PC-9 (cell line): ENCODE results near the gene SGTA. TPM values are rescaled to one million over a fixed set of nuclear protein-coding genes. Genes with fewer than 3 reads are reported as not detected.

Experiments used
- BruUV-seq: library from RNA; stranded (reverse); fragments of 400-500 nt; replicated peaks from 2 replicates; lab custom pipeline; 2021; lab: Mats Ljungman, UMichigan
- CTCF ChIA-PET: fragments of 300-600 bp; sonication (Branson Sonifier 250); formaldehyde crosslinking; loops from one replicate; lab custom pipeline; 2022; ENCODE audit warnings: antibody characterized with exemption; lab: Charles Lee
- POLR2A ChIA-PET: fragments of 300-600 bp; sonication (Branson Sonifier 250); formaldehyde crosslinking; loops from one replicate; lab custom pipeline; 2022; ENCODE audit warnings: antibody characterized with exemption; ENCODE audit not compliant: unreplicated experiment; lab: Charles Lee
- DNase-seq, 2 experiments: peaks; one replicate each; pipeline versions ENCODE4 v3.0.0 to v3.0.0-alpha.2; 2015 to 2022; ENCODE audit warnings: mixed read lengths in 1 of 2
- H2AFZ ChIP-seq: fragments of 200-600 bp; sonication (generic); 2 replicates; pipeline ENCODE4 v1.8.1; 2017; ENCODE audit warnings: antibody characterized with exemption
- H3F3A ChIP-seq: fragments of 200-600 bp; sonication (generic); 2 replicates; pipeline ENCODE4 v1.8.1; 2017; ENCODE audit warnings: antibody characterized with exemption, mild to moderate bottlenecking, low read depth; ENCODE audit not compliant: insufficient read depth
- H3K27ac ChIP-seq: fragments of 200-600 bp; sonication (generic); 2 replicates; pipeline ENCODE4 v1.6.1; 2016; ENCODE audit warnings: mixed run types
- H3K27me3 ChIP-seq: fragments of 200-600 bp; sonication (generic); 2 replicates; pipeline ENCODE4 v1.6.1; 2016; ENCODE audit warnings: low read depth, mixed run types; ENCODE audit not compliant: insufficient read depth
- H3K36me3 ChIP-seq: fragments of 200-600 bp; sonication (generic); 2 replicates; pipeline ENCODE4 v1.6.1; 2016; ENCODE audit warnings: low read depth, mixed run types
- H3K4me1 ChIP-seq: fragments of 200-600 bp; sonication (generic); replicated peaks from 2 replicates; pipeline ENCODE4 v1.6.1; 2016; ENCODE audit warnings: mixed run types; ENCODE audit not compliant: insufficient read depth
- H3K4me2 ChIP-seq: fragments of 200-600 bp; sonication (generic); 2 replicates; pipeline ENCODE4 v1.6.1; 2017; ENCODE audit warnings: mixed run types
- H3K4me3 ChIP-seq: fragments of 200-600 bp; sonication (generic); 2 replicates; pipeline ENCODE4 v1.6.1; 2016; ENCODE audit warnings: mixed run types
- H3K79me2 ChIP-seq: fragments of 200-600 bp; sonication (generic); 2 replicates; pipeline ENCODE4 v1.6.1; 2017; ENCODE audit warnings: low read depth, mixed run types
- H3K9me2 ChIP-seq: fragments of 200-600 bp; sonication (generic); 2 replicates; pipeline ENCODE4 v1.8.1; 2017; ENCODE audit warnings: mild to moderate bottlenecking; ENCODE audit not compliant: insufficient read depth
- H3K9me3 ChIP-seq: fragments of 200-600 bp; sonication (generic); 2 replicates; pipeline ENCODE4 v1.8.1; 2016; ENCODE audit warnings: low read depth; ENCODE audit not compliant: insufficient read depth
- H4K20me1 ChIP-seq: fragments of 200-600 bp; sonication (generic); 2 replicates; pipeline ENCODE4 v1.8.1; 2017; ENCODE audit not compliant: insufficient read depth
- EZH2 ChIP-seq: fragments of 200-600 bp; sonication (generic); IDR thresholded peaks from 2 replicates; pipeline ENCODE4 v1.8.0; 2017; ENCODE audit warnings: antibody characterized with exemption, low read depth
- intact Hi-C: fragments of 100-400 bp; cut with micrococcal nuclease; formaldehyde crosslinking; loops from one replicate; pipeline ENCODE4 v1.10.0; 2022; ENCODE audit not compliant: unreplicated experiment
- total RNA-seq: library from RNA; stranded (reverse); gene quantifications from 2 replicates; pipeline ENCODE4 v1.2.3, GENCODE V29; 2021
- TF ChIP-seq, protein P1 (sequence below): fragments of 200-600 bp; sonication (generic); conservative IDR thresholded peaks from 2 replicates; pipeline ENCODE4 v1.6.1; 2017; ENCODE audit warnings: mixed run types, antibody characterized with exemption, mild to moderate bottlenecking, moderate library complexity

SGTA gene
- total RNA-seq, 1 experiment from 2014 or later = 40.7 TPM

DNA sequence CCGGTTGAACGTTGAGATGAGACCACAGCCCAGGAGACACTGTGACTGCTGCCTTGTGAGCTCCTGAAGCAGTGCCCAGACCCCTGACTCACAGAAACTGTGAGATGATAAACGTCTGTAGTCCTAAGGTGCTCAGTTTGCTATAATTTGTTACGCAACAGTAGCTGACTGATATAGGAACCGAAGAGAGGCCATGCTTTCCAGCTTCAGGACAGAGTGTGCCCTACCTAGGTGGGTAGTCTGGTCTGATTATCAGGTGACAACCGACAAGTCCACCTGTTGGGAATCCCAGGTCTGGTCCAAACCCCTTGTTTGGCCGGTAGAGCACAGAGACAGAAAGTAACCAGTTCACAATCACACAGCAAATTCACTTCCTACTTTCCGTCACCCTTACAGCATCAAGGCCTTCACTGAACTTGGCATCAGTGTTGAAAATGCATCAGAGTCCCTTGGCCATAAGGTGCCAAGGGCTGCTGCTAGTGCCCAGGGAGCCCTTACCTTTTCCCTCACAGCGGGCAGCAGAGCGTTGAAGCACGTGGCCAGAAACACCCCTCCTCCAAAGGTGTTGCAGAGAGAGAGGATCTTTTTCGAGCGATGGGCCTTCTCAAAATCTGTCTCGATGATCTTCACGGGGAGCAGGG lies 46.4 kb downstream of the SGTA start:
- BruUV-seq = no TSS peak
- Histone ChIP-seq H3K79me2 (no peaks in the 10 kb centered on the region), H3K9me3 (no peaks in the 10 kb centered on the region), H3F3A (no peaks in the 10 kb centered on the region), H3K27me3 (no peaks in the 10 kb centered on the region), H3K36me3 (no peaks in the 10 kb centered on the region), H3K4me1 (no peaks in the 10 kb centered on the region), H3K4me2 (no peak overlapping the region), H2AFZ (no peak overlapping the region), H3K9me2 (no peaks in the 10 kb centered on the region), H3K4me3 (no peak overlapping the region), H4K20me1 (no peaks in the 10 kb centered on the region), H3K27ac (no peak overlapping the region)
- no peak for DNase-seq
- intact Hi-C loops = no loop called here
- POLR2A ChIA-PET = no interaction called here
- TF ChIP-seq EZH2 = no peak
- TF ChIP-seq, protein P1, sequence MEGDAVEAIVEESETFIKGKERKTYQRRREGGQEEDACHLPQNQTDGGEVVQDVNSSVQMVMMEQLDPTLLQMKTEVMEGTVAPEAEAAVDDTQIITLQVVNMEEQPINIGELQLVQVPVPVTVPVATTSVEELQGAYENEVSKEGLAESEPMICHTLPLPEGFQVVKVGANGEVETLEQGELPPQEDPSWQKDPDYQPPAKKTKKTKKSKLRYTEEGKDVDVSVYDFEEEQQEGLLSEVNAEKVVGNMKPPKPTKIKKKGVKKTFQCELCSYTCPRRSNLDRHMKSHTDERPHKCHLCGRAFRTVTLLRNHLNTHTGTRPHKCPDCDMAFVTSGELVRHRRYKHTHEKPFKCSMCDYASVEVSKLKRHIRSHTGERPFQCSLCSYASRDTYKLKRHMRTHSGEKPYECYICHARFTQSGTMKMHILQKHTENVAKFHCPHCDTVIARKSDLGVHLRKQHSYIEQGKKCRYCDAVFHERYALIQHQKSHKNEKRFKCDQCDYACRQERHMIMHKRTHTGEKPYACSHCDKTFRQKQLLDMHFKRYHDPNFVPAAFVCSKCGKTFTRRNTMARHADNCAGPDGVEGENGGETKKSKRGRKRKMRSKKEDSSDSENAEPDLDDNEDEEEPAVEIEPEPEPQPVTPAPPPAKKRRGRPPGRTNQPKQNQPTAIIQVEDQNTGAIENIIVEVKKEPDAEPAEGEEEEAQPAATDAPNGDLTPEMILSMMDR = no peak
- CTCF ChIA-PET = no interaction called here

- no TSS peak for BruUV-seq
These were observed 47.7 kb downstream of the SGTA start for GRCh38 chr19:2735374-2735773.

DNA sequence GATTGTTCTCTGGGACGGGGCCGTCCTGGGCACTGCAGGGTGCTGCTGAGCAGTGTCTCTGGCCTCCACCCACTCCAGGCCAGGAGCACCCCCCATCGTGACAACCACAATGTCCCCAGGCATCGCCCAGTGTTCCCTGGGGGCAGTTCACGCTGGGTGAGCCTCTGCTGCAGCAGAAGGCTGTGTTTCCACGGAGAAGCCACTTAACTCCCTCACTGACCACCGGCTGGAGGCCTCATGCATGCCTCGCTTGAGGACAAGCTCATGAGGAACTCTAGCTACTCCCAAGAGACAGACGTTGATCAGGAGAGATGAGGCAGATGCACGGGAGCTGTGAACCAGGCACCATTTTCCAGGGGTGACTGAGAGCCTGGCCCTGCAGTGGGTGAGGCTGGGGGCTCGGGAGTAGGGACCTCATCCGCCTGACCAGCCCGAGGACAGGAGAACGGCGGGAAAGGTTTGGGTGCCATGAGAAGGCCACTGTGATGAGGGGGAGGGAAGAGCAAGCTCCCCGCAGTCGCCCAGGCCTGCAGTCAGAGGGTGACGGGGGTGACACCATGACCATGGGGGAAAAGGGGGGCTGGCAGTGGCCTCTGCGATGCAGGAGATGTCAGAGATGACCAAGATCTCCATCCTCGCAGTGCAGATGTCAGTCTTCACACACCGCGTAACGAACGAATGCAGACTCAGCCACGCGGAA lies 48.3 kb downstream of the SGTA start:
- intact Hi-C loops = no loop called here
- Histone ChIP-seq H3K4me1 (no peaks in the 10 kb centered on the region), H3F3A (no peaks in the 10 kb centered on the region), H3K27me3 (no peaks in the 10 kb centered on the region), H3K4me2 (no peak overlapping the region), H3K4me3 (no peak overlapping the region), H3K27ac (no peak overlapping the region), H4K20me1 (no peaks in the 10 kb centered on the region), H3K9me3 (no peaks in the 10 kb centered on the region), H3K79me2 (no peaks in the 10 kb centered on the region), H3K9me2 (no peaks in the 10 kb centered on the region), H2AFZ (no peak overlapping the region), H3K36me3 (no peaks in the 10 kb centered on the region)
- BruUV-seq = no TSS peak
- DNase-seq = no peak
- TF ChIP-seq, protein P1 = no peak
- TF ChIP-seq EZH2 = no peak
- POLR2A ChIA-PET = no interaction called here
- CTCF ChIA-PET = no interaction called here

More at GRCh38 chr19:2735374-2735773, 47.7 kb downstream of the SGTA start:
- no peaks in the 10 kb centered on the region for H3K9me3 ChIP-seq
- H3F3A ChIP-seq = no peaks in the 10 kb centered on the region
- H3K4me2 ChIP-seq = no peak overlapping the region
- H3K4me3 ChIP-seq = no peak overlapping the region
- H3K4me1 ChIP-seq = no peaks in the 10 kb centered on the region
- TF ChIP-seq EZH2 = no peak
- TF ChIP-seq, protein P1 = no peak
- H3K36me3 ChIP-seq = no peaks in the 10 kb centered on the region
- intact Hi-C loops = no loop called here
- no peak overlapping the region for H2AFZ ChIP-seq
- H3K27me3 ChIP-seq = no peaks in the 10 kb centered on the region
- H3K9me2 ChIP-seq = no peaks in the 10 kb centered on the region
- no peaks in the 10 kb centered on the region for H3K79me2 ChIP-seq
- H3K27ac ChIP-seq = no peak overlapping the region
- CTCF ChIA-PET = no interaction called here
- no peak for DNase-seq
- POLR2A ChIA-PET = no interaction called here
- H4K20me1 ChIP-seq = no peaks in the 10 kb centered on the region
